Natural killer cell (primary cell): ENCODE measurements around the gene TRMT1. TPM values are rescaled to one million over a fixed set of nuclear protein-coding genes. Genes with fewer than 3 reads are reported as not detected.

Experiments
- ATAC-seq, 3 donors: fragments of 150-1000 bp in 2 of 3; fragments of 200-7000 bp in 1 of 3; cut with Tn5 transposase; 1 replicate in 1 of 3; 2 replicates in 2 of 3; pipeline ENCODE4 v1.10.0; 2021; ENCODE audit warnings: mild to moderate bottlenecking in 2 of 3, moderate library complexity in 2 of 3
- DNase-seq, 2 donors: peaks; one replicate each; pipeline versions ENCODE4 v3.0.0 to v3.0.0-alpha.2; 2013 to 2021; ENCODE audit warnings: mixed read lengths in 1 of 2
- H3K27ac ChIP-seq: one replicate; pipeline ENCODE4 v1.5.1; 2013; ENCODE audit warnings: mild to moderate bottlenecking, low read length
- H3K27me3 ChIP-seq: one replicate; pipeline ENCODE4 v1.6.1; 2013; ENCODE audit warnings: low read length; ENCODE audit not compliant: control insufficient read depth, insufficient read depth
- H3K36me3 ChIP-seq: one replicate; pipeline ENCODE4 v1.6.1; 2013; ENCODE audit warnings: low read length; ENCODE audit not compliant: control insufficient read depth, insufficient read depth
- H3K4me1 ChIP-seq: one replicate; pipeline ENCODE4 v1.6.1; 2013; ENCODE audit warnings: low read length; ENCODE audit not compliant: control insufficient read depth, insufficient read depth
- H3K4me3 ChIP-seq: one replicate; pipeline ENCODE4 v1.5.1; 2013; ENCODE audit warnings: low read length
- H3K9me3 ChIP-seq: one replicate; pipeline ENCODE4 v1.6.1; 2013; ENCODE audit warnings: low read length; ENCODE audit not compliant: control insufficient read depth, insufficient read depth
- H3K27ac Mint-ChIP-seq, 2 donors: one replicate each; pipeline ENCODE4 v1.8.0; 2022; ENCODE audit warnings: mild to moderate bottlenecking in 2 of 2, mixed read lengths in 2 of 2, moderate library complexity in 1 of 2
- H3K27me3 Mint-ChIP-seq, 2 donors: one replicate each; pipeline ENCODE4 v1.8.0; 2022; ENCODE audit warnings: low read depth in 2 of 2, mixed read lengths in 2 of 2
- H3K36me3 Mint-ChIP-seq: one replicate; pipeline ENCODE4 v1.8.0; 2022; ENCODE audit warnings: mixed read lengths
- H3K4me1 Mint-ChIP-seq, 2 donors: one replicate each; pipeline ENCODE4 v1.8.0; 2022; ENCODE audit warnings: mixed read lengths in 2 of 2
- H3K4me3 Mint-ChIP-seq: one replicate; pipeline ENCODE4 v1.8.0; 2022; ENCODE audit warnings: mild to moderate bottlenecking, moderate library complexity, mixed read lengths
- H3K9me3 Mint-ChIP-seq, 2 donors: one replicate each; pipeline ENCODE4 v1.8.0; 2022; ENCODE audit warnings: mixed read lengths in 2 of 2
- WGBS: methylation state at CpG from one replicate; pipeline ENCODE4 v1.1.7; 2013; ENCODE audit warnings: missing lambda C conversion rate; ENCODE audit not compliant: insufficient coverage; 5-methylcytosine and 5-hydroxymethylcytosine counted together
- intact Hi-C: fragments of 100-400 bp; cut with micrococcal nuclease; formaldehyde crosslinking; loops from one replicate; pipeline ENCODE4 v1.14.2; 2022
- total RNA-seq, 4 donors: library from RNA; stranded (reverse); fragments of 120-200 nt in 1 of 4; gene quantifications; one replicate each; pipeline versions ENCODE4 v1.2.3 to v1.2.4, GENCODE V29; 2013 to 2022
- TF ChIP-seq, protein P1 (sequence below): fragments of 200-600 bp; IDR thresholded peaks from one replicate; pipeline ENCODE4 v1.8.0; 2022; ENCODE audit warnings: antibody characterized with exemption

Gene TRMT1
- total RNA-seq, 3 donors from 2014 or later (not counting 1 experiment from before 2014, with no cell fraction given): 33.8 to 48.5 (median 42.2) TPM

- TF ChIP-seq, protein P1, sequence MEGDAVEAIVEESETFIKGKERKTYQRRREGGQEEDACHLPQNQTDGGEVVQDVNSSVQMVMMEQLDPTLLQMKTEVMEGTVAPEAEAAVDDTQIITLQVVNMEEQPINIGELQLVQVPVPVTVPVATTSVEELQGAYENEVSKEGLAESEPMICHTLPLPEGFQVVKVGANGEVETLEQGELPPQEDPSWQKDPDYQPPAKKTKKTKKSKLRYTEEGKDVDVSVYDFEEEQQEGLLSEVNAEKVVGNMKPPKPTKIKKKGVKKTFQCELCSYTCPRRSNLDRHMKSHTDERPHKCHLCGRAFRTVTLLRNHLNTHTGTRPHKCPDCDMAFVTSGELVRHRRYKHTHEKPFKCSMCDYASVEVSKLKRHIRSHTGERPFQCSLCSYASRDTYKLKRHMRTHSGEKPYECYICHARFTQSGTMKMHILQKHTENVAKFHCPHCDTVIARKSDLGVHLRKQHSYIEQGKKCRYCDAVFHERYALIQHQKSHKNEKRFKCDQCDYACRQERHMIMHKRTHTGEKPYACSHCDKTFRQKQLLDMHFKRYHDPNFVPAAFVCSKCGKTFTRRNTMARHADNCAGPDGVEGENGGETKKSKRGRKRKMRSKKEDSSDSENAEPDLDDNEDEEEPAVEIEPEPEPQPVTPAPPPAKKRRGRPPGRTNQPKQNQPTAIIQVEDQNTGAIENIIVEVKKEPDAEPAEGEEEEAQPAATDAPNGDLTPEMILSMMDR: no peak
- Mint-ChIP-seq H3K36me3 (no peaks in the 10 kb centered on the region), H3K4me3 (no peak overlapping the region), H3K27ac (no peak overlapping the region), H3K27me3 (no peaks in the 10 kb centered on the region), H3K9me3 (no peaks in the 10 kb centered on the region), H3K4me1 (peaks cover 3 to 4% of the 10 kb centered on the region in 2 donors)
- no peak for ATAC-seq
- intact Hi-C loops: no loop called here
- H3K4me1 ChIP-seq: no peaks in the 10 kb centered on the region
- H3K36me3 ChIP-seq: peaks cover 36% of the 10 kb centered on the region
- DNase-seq: no peak
- no peaks in the 10 kb centered on the region for H3K27me3 ChIP-seq
- H3K27ac ChIP-seq: no peak overlapping the region
- H3K4me3 ChIP-seq: no peak overlapping the region
- no peaks in the 10 kb centered on the region for H3K9me3 ChIP-seq
- 93% methylated on average over 38 of the region's 40 CpGs for WGBS
Observed at GRCh38 chr19:13138171-13138915, 21.8 kb upstream of the TRMT1 start.

GRCh38 chr19:13137290-13137794, 20.8 kb upstream of the TRMT1 start:
- H3K4me1 ChIP-seq: peaks cover 10% of the 10 kb centered on the region
- TF ChIP-seq, protein P1: no peak
- no peak overlapping the region for H3K27ac Mint-ChIP-seq
- WGBS: 97% methylated on average over 26 of the region's 28 CpGs
- no peak overlapping the region for H3K4me3 Mint-ChIP-seq
- H3K36me3 ChIP-seq: peaks cover 36% of the 10 kb centered on the region
- H3K27ac ChIP-seq: no peak overlapping the region
- no peaks in the 10 kb centered on the region for H3K9me3 Mint-ChIP-seq
- H3K4me1 Mint-ChIP-seq: peaks cover 13 to 14% of the 10 kb centered on the region in 2 donors
- H3K36me3 Mint-ChIP-seq: no peaks in the 10 kb centered on the region
- H3K9me3 ChIP-seq: no peaks in the 10 kb centered on the region
- ATAC-seq (no peak), DNase-seq (no peak)
- intact Hi-C loops: no loop called here
- H3K27me3 Mint-ChIP-seq: no peaks in the 10 kb centered on the region
- H3K4me3 ChIP-seq: no peak overlapping the region
- no peaks in the 10 kb centered on the region for H3K27me3 ChIP-seq

DNA sequence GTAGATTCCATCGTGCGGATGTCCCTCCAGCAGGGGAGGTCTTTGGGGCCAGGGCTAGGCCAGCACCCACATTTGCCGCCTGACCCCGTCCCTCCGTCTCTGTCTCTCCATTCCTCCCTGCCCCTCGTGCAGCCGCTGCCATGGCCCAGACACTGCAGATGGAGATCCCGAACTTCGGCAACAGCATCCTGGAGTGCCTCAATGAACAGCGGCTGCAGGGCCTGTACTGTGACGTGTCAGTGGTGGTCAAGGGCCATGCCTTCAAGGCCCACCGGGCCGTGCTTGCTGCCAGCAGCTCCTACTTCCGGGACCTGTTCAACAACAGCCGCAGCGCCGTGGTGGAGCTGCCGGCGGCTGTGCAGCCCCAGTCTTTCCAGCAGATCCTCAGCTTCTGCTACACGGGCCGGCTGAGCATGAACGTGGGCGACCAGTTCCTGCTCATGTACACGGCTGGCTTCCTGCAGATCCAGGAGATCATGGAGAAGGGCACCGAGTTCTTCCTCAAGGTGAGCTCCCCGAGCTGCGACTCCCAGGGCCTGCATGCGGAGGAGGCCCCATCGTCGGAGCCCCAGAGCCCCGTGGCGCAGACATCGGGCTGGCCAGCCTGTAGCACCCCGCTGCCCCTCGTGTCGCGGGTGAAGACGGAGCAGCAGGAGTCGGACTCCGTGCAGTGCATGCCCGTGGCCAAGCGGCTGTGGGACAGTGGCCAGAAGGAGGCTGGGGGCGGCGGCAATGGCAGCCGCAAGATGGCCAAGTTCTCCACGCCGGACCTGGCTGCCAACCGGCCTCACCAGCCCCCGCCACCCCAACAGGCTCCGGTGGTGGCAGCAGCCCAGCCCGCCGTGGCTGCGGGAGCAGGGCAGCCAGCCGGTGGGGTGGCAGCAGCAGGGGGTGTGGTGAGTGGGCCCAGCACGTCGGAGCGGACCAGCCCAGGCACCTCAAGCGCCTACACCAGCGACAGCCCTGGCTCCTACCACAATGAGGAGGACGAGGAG, 18.8 kb upstream of the TRMT1 start:
- H3K4me1 Mint-ChIP-seq: peaks cover 23 to 24% of the 10 kb centered on the region in 2 donors
- ATAC-seq (no peak), DNase-seq (no peak)
- no peaks in the 10 kb centered on the region for H3K36me3 Mint-ChIP-seq
- no peaks in the 10 kb centered on the region for H3K9me3 Mint-ChIP-seq
- Histone ChIP-seq H3K9me3 (no peaks in the 10 kb centered on the region), H3K4me3 (no peak overlapping the region), H3K4me1 (peaks cover 20% of the 10 kb centered on the region), H3K36me3 (peaks cover 36% of the 10 kb centered on the region), H3K27me3 (no peaks in the 10 kb centered on the region), H3K27ac (no peak overlapping the region)
- TF ChIP-seq, protein P1: no peak
- H3K27ac Mint-ChIP-seq: no peak overlapping the region
- H3K27me3 Mint-ChIP-seq: no peaks in the 10 kb centered on the region
- no peak overlapping the region for H3K4me3 Mint-ChIP-seq
- intact Hi-C loops: no loop called here
- 94% methylated on average over 60 of the region's 60 CpGs for WGBS
